ENCODE results near the gene PEX26.
A peak's percentile ranks its signal among the peaks of the same experiment; 100 is the strongest.
"Not testable (repeated sequence)": the region's sequence is repeated elsewhere in the genome, so short reads cannot be mapped to it uniquely, and the experiment has no call there.

PEX26 gene

GRCh38 chr22:18071968-18072310 lies 5.9 kb upstream of the PEX26 start:
- DNase-seq = no peak

GRCh38 chr22:18073467-18073866 lies 4.3 kb upstream of the PEX26 start:
- no peak for DNase-seq

GRCh38 chr22:18073927-18074326 lies 3.9 kb upstream of the PEX26 start:
- DNase-seq = not testable (repeated sequence)

GRCh38 chr22:18075101-18075719 lies 2.6 kb upstream of the PEX26 start:
- no peak for DNase-seq

- DNase-seq = peak; percentile 24
Observed at GRCh38 chr22:18075720-18076497, 1.9 kb upstream of the PEX26 start.

GRCh38 chr22:18077087-18077638 lies 627 bp upstream of the PEX26 start:
- DNase-seq = no peak

- DNase-seq = peak; percentile 69
Observed at GRCh38 chr22:18078329-18079041, 695 bp downstream of the PEX26 start.

GRCh38 chr22:18079706-18080233 lies 2.0 kb downstream of the PEX26 start:
- no peak for DNase-seq

GRCh38 chr22:18081416-18081815 lies 3.6 kb downstream of the PEX26 start:
- DNase-seq = no peak

GRCh38 chr22:18082467-18082866 lies 4.7 kb downstream of the PEX26 start:
- DNase-seq = no peak

- no peak for DNase-seq
Observed at GRCh38 chr22:18083406-18083805, 5.6 kb downstream of the PEX26 start.

GRCh38 chr22:18085188-18085587 lies 7.4 kb downstream of the PEX26 start:
- DNase-seq = no peak

GRCh38 chr22:18087350-18087855 lies 9.6 kb downstream of the PEX26 start:
- DNase-seq = no peak

- DNase-seq = peak; percentile 49
Observed at GRCh38 chr22:18088825-18089568, 11.2 kb downstream of the PEX26 start.

- no peak for DNase-seq
Observed at GRCh38 chr22:18090286-18090685, 12.5 kb downstream of the PEX26 start.

- no peak for DNase-seq
Observed at GRCh38 chr22:18091478-18091877, 13.7 kb downstream of the PEX26 start.

- peak; percentile 24 for DNase-seq
Observed at GRCh38 chr22:18091916-18092526, 14.2 kb downstream of the PEX26 start.

GRCh38 chr22:18093661-18094060 lies 15.9 kb downstream of the PEX26 start:
- no peak for DNase-seq

- peak; percentile 26 for DNase-seq
Observed at GRCh38 chr22:18095101-18095805, 17.5 kb downstream of the PEX26 start.

- DNase-seq = peak; percentile 31
Observed at GRCh38 chr22:18096823-18097222, 19.0 kb downstream of the PEX26 start.

GRCh38 chr22:18100781-18101180 lies 23.0 kb downstream of the PEX26 start:
- DNase-seq = no peak
